ENCODE measurements around the gene PIK3R6.

PIK3R6 gene

GRCh38 chr17:8793649-8794048 is 73.8 kb downstream of the PIK3R6 start:
- DNase-seq (ENCODE audit: low spot score), result no peak

GRCh38 chr17:8792646-8793045 is 74.8 kb downstream of the PIK3R6 start:
- no peak for DNase-seq (ENCODE audit: low spot score)

GRCh38 chr17:8791910-8792270 is 75.6 kb downstream of the PIK3R6 start:
- DNase-seq (ENCODE audit: low spot score), result peak; percentile 9

DNA sequence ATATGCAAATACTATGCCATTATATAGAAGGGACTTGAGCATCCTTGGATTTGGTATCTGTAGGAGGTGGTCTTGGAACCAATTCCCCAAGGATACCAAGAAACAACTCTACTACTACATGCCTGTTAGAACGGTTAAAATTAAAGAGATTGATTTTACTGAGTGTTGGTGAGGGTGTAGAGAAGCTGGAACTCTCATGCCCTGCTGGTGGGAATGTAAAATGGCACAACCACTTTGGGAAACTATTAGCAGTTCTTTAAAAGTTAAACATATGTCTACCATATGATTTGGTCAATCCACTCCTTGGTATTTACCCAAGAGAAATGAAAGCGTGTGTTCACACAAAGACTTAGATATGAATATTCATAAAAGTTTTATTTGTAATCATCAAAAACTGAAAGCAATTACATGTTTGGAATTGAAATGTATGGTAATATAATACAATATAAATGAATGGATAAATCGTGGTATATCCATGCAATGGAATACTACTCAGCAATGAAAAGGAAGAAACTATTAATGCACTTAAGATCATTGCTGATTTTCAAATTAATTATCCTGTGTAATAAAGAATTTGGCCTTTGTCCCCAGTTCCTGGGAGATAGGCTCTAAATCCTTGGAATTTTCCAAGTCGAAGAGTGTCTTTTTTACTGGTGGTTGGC is 76.1 kb downstream of the PIK3R6 start:
- no peak for DNase-seq (ENCODE audit: low spot score)

DNA sequence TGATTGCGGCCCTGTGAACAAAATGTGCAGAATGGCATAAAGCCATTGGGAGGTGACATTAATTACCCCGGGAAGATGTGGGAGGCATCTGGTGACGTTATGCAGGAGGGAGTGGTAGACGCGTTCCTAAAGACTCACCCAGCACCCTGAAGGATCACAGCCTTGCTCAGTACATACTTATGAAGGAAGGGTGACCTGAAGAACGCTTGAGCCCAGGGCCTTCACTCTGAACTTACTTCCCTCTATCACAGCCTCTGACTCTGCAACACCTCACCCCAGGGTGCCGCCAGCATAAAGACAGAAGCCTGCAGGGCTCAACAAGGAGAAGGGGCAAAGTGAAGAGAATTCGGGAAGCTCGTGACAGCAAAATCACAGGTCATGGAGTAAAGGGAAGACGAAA is 77.7 kb downstream of the PIK3R6 start:
- DNase-seq (ENCODE audit: low spot score), result no peak

GRCh38 chr17:8788998-8789397 is 78.5 kb downstream of the PIK3R6 start:
- no peak for DNase-seq (ENCODE audit: low spot score)

GRCh38 chr17:8785547-8786413 is 81.7 kb downstream of the PIK3R6 start:
- DNase-seq (ENCODE audit: low spot score), result peak; percentile 52

- no peak for DNase-seq (ENCODE audit: low spot score)
These were observed 85.3 kb downstream of the PIK3R6 start for GRCh38 chr17:8782176-8782575.

DNA sequence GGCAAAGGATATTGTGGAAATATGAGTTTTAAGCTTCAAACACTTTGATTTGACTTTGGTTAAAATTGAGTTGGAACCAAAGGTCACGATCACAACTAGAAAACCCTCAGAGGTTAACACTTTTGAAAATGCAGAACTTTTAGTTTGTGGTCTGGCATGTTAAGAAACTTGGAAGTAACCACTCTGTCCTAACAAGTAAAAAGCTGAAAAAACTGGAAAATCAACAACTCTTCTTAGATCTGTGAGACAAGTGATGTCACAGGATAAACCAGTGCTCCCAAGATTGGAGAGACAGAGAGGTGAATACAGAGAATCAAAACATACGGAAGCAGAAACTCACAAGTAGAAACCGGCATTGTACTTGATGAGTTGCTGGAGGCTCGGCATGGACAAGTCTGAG is 85.7 kb downstream of the PIK3R6 start:
- DNase-seq (ENCODE audit: low spot score), result no peak

- no peak for DNase-seq (ENCODE audit: low spot score)
These were observed 90.6 kb downstream of the PIK3R6 start for GRCh38 chr17:8776881-8777280.

GRCh38 chr17:8776248-8776647 is 91.2 kb downstream of the PIK3R6 start:
- DNase-seq (ENCODE audit: low spot score), result no peak

GRCh38 chr17:8766731-8767130 is 100.7 kb downstream of the PIK3R6 start:
- DNase-seq (ENCODE audit: low spot score), result no peak

DNA sequence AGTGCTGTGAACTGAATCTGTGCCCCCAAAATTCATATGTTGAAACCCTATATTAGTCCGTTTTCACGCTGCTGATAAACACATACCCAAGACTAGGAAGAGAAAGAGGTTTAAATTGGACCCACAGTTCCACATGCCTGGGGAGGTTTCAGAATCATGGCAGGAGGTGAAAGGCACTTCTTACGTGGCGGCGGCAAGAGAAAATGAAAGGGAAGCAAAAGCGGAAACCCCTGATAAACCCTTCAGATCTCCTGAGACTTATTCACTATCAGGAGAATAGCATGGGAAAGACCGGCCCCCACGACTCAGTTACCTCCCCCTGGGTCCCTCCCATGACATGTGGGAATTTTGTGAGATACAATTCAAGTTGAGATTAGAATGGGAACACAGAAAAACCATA is 105.5 kb downstream of the PIK3R6 start:
- DNase-seq (ENCODE audit: low spot score), result no peak

GRCh38 chr17:8758137-8758596 is 109.3 kb downstream of the PIK3R6 start, which contains the start of gene SPDYE4:
TSS of gene SPDYE4 (minus strand) at chr17:8758546. CDS start at chr17:8758382, 164 bp downstream.
- no peak for DNase-seq (ENCODE audit: low spot score)

- DNase-seq (ENCODE audit: low spot score), result no peak
These were observed 110.3 kb downstream of the PIK3R6 start for GRCh38 chr17:8757189-8757588.

DNA sequence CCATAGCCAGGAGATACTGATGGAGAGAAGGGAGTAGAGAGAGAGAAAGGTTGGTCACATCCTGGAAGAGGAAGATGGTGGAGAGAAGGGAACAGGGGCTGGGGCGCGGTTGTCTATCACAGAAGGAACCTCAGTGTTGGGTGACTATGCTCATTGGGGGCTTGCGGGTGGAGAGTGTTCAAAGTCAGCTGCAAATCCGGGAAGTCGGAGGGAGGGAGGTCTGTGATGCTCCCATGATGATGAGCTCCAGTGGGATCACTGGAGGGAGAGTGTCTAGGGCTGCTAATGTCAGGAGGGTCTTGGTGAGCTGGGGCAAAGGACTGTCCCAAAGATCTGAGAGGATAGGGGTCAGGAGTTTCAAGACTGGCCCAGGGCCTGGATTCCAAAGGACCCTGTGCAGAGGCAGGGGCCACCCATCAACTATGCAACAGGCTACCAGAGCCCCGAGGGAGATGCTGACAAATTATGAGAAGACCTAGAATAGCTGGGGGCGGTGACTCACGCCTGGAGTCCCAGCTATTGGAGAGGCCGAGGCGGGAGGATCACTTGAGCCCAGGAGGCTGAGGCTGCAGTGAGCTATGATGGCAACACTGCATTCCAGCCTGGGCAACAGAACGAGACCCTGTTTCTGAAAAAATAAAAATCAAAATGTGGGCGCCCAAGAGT is 111.8 kb downstream of the PIK3R6 start:
- DNase-seq (ENCODE audit: low spot score), result no peak

- DNase-seq (ENCODE audit: low spot score), result no peak
These were observed 112.6 kb downstream of the PIK3R6 start for GRCh38 chr17:8754890-8755289.

DNA sequence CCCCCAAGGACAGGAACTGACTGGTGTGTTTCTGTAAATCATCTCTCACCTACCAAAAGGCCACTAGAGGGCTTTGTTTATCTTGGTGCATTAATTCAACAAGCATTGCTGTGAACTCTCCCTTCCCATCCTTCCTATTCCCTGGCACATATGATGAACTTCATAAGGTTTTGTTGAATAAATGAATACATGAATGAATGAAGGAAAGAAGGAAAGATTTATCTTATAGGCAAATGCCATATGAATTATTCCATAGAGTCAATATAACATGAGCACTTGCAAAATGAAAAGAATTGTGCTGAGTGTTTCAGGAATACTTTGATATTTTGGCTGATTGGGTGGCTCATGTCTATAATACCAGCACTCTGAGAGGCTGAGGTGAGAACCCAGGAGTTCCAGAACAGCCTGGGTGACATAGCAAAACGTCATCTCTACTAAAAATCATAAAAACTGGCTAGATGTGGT is 113.5 kb downstream of the PIK3R6 start:
- DNase-seq (ENCODE audit: low spot score), result no peak

DNA sequence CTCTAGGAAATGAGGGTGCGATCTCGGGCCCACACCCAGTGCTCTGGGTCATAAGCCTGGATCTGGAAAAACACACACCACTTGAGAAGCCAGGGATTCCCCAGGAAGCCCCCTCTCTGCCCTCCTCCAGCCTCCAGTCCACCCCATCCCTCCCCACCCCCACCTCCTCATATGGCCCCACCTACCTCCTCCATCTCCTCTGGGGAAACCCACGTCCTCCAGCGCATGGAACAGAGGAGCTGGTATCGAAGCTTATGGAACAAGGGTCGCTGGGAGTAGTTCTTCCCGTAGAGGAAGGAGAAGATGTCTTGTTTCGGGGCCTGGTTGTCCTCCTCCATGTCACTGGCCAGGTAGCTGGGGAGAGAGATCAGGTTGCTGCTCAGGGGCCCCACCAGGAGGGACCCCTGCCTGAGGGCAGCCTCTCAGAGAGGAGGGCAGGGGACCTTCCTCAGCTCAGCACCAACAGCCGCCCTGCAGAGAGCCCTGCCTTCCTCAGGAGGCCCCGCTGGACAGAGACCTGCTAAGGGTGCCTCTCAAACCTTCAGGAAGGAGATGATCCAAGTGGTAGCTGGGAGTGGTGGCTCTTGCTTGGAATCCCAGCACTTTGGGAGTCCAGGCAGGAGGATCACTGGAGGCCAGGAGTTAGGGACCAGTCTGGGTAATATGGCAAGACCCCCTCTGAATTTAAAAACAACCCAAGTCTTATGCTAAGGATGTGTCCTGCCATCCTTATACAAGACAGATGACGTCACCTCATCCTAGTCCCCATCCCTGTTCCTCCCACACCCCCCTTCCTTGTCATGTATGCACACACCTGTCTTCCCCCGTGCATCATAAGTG is 114.1 kb downstream of the PIK3R6 start:
- DNase-seq (ENCODE audit: low spot score), result no peak

All from CD4-positive, alpha-beta T cell treated with Interleukin-2 at 100 ng/mL for 4 hours (primary cell).